Dendritic cell treated with granulocyte-macrophage colony-stimulating factor and Interleukin-4, amounts not matched to agents 40 ng/mL and 50 ng/mL, for 4 days (primary cell): Measurements from ENCODE around the gene KRT86.

Experiments
- H3K27ac Mint-ChIP-seq: one replicate; pipeline ENCODE4 v1.8.0; 2022; ENCODE audit warnings: mild to moderate bottlenecking, mixed read lengths
- H3K27me3 Mint-ChIP-seq: one replicate; pipeline ENCODE4 v1.8.0; 2022; ENCODE audit warnings: mild to moderate bottlenecking, mixed read lengths
- H3K36me3 Mint-ChIP-seq: one replicate; pipeline ENCODE4 v1.8.0; 2022; ENCODE audit warnings: low read depth, mixed read lengths
- H3K4me1 Mint-ChIP-seq: one replicate; pipeline ENCODE4 v1.8.0; 2022; ENCODE audit warnings: low read depth, mixed read lengths
- H3K4me3 Mint-ChIP-seq: one replicate; pipeline ENCODE4 v1.8.0; 2022; ENCODE audit warnings: mild to moderate bottlenecking, moderate library complexity, mixed read lengths
- H3K9me3 Mint-ChIP-seq: one replicate; pipeline ENCODE4 v1.8.0; 2022; ENCODE audit warnings: mixed read lengths
- intact Hi-C: fragments of 100-400 bp; cut with micrococcal nuclease; formaldehyde crosslinking; loops from one replicate; pipeline ENCODE4 v1.15.0; 2022

Gene KRT86

DNA sequence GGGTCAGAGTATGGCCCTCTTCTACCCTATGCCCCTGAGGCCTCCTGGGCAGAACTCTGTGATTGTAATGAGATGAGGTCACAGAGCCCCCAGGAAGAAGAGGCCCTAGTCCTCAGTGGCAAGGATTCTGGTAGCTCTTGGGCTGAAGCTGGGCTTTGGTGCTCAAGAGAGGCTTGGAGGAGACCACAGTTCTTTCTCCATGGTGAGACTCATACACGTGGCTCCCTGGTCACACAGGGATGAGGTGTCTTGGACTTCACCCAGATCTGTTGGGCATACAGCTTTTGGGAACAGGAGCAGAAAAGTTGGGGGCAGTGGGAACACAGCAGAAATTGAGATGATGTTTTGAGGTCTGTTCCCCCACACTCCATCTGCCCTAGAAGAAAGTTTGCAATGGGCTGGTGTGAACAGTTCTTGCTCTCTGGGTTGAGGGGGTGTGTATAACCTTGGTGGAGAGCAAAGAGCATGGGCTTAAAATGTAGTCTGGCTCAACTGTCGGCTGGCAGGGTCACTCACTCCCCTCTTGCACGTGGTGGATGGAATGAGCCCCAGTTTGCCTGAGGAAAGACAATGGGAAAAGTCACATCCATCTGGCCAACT lies at the start of gene KRT86:
Gene KRT86, plus strand, starts transcription at position 125 of the 600 bp plus-strand sequence. CDS start 27,272 bp downstream, outside the sequence.
- Mint-ChIP-seq H3K36me3 (no peaks in the 10 kb centered on the region), H3K27me3 (peaks cover 50% of the 10 kb centered on the region)

DNA sequence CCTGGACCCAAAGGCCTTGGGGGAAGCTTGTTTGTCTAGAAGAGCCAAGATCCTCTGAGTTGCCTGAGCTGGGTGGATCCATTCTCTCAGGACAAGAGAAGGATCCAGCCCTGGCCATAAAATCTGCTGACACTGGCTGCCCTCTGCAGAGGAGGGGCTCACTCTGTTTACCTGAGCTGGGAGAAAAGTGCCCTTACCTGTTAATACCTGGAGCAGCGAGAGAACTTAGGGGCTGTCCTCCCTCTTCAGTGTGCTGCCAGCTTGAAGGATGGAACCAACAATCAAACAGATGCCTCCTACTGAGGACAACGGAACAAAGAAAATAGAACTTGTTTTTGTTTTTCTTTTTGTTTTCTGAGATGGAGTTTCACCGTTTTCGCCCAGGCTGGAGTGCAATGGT lies 48.7 kb upstream of the KRT86 start:
- peaks cover 60% of the 10 kb centered on the region for H3K4me1 Mint-ChIP-seq
- no peaks in the 10 kb centered on the region for H3K36me3 Mint-ChIP-seq
- no peak overlapping the region for H3K4me3 Mint-ChIP-seq
- intact Hi-C loops: no loop called here
- H3K9me3 Mint-ChIP-seq: no peaks in the 10 kb centered on the region
- H3K27ac Mint-ChIP-seq: no peak overlapping the region
- peaks cover 15% of the 10 kb centered on the region for H3K27me3 Mint-ChIP-seq

More for the DNA sequence above, at the start of gene KRT86:
- Mint-ChIP-seq H3K27ac (no peak within 1 kb of the TSS), H3K4me1 (peaks cover 24% of the 10 kb centered on the region), H3K4me3 (no peak within 1 kb of the TSS), H3K9me3 (no peaks in the 10 kb centered on the region)
- intact Hi-C loops: no loop called here

DNA sequence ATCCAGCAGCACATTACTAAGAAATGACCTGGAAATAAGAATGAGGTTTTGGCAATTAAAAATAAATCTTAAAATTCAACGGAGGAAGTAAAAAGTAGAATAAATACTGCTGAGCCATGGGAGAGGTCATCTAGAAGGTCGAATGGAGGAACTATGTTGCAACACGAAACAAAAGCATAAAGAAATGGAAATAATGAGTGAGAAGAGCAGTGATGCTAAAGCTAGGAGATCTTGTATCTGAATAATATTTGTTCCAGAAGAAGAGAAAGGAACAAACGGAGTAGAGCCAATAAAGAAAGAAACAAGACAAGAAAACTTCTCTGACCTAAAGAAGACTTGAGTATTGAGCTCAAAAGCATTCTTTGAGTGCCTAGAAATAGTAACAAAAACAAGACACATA lies 48.0 kb upstream of the KRT86 start:
- Mint-ChIP-seq H3K27ac (no peak overlapping the region), H3K4me1 (peaks cover 66% of the 10 kb centered on the region), H3K27me3 (peaks cover 20% of the 10 kb centered on the region), H3K9me3 (no peaks in the 10 kb centered on the region), H3K36me3 (no peaks in the 10 kb centered on the region), H3K4me3 (no peak overlapping the region)
- intact Hi-C loops: no loop called here

DNA sequence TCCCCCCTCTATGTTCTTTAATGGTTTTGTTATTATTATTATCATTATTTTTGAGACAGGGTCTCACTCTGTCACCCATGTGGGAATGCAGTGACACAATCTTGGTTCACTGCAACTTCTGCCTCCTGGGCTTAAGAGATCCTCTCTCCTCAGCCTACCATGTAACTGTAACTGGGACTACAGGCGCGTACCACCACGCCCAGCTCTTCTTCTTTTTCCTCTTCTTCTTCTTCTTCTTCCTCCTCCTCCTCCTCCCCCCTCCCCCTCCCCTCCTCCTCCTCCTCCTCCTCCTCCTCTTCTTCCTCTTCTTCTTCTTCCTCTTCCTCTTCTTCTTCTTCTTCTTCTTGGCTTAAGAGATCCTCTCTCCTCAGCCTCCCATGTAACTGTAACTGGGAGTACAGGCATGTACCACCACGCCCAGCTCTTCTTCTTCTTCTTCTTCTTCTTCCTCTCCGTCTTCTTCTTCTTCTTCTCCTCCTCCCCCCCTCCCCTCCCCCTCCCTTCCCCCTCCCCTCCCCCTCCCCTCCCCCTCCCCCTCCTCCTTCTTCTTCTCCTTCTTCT lies 46.8 kb upstream of the KRT86 start:
- peaks cover 72% of the 10 kb centered on the region for H3K4me1 Mint-ChIP-seq
- no peak overlapping the region for H3K27ac Mint-ChIP-seq
- no peaks in the 10 kb centered on the region for H3K36me3 Mint-ChIP-seq
- H3K9me3 Mint-ChIP-seq: no peaks in the 10 kb centered on the region
- peaks cover 33% of the 10 kb centered on the region for H3K27me3 Mint-ChIP-seq
- intact Hi-C loops: no loop called here
- H3K4me3 Mint-ChIP-seq: no peak overlapping the region

DNA sequence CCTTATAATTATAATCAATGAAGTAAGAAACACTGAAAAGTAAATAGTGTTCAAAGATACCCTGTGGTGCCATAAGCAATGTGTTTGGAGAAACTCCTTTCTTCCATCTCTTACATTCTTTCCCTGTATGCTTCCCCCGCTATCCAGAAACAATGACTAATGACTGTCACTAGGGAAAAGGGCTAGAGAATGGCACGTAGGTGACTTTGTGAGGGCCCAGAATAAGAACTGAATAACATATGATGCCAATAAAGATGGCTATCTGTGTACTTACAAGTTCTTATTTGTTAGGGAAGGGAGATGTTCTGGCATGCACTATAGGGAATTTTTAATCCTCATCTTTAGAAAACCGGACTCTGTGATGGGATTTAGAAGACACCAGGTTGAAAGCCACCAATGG lies 46.1 kb upstream of the KRT86 start:
- intact Hi-C loops: no loop called here
- Mint-ChIP-seq H3K4me1 (peaks cover 72% of the 10 kb centered on the region), H3K27me3 (peaks cover 40% of the 10 kb centered on the region)

DNA sequence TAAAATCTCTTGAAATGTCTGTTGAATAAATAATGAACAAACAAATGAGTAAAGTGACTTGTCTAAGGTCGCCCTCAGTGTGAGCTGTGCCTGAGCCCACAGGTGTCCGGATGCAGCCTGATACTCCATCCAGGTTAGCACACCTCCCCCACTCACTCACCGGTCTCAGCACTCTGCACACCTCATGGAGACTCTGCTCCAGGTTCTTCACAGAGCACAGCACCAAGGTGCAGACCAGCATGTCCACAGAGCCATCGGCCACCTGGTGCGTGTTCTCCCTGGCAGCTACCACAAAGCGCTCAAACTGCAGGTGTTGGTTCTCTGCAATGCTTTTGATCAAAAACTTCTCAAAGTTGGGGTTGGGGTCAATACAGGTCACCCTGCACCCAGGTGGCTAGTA lies 45.5 kb upstream of the KRT86 start:
- peaks cover 71% of the 10 kb centered on the region for H3K4me1 Mint-ChIP-seq
- peaks cover 43% of the 10 kb centered on the region for H3K27me3 Mint-ChIP-seq
- no peaks in the 10 kb centered on the region for H3K36me3 Mint-ChIP-seq
- H3K9me3 Mint-ChIP-seq: no peaks in the 10 kb centered on the region
- H3K4me3 Mint-ChIP-seq: no peak overlapping the region
- intact Hi-C loops: no loop called here
- H3K27ac Mint-ChIP-seq: no peak overlapping the region

More for the DNA sequence above, 46.1 kb upstream of the KRT86 start:
- Mint-ChIP-seq H3K4me3 (no peak overlapping the region), H3K27ac (no peak overlapping the region), H3K9me3 (no peaks in the 10 kb centered on the region), H3K36me3 (no peaks in the 10 kb centered on the region)

DNA sequence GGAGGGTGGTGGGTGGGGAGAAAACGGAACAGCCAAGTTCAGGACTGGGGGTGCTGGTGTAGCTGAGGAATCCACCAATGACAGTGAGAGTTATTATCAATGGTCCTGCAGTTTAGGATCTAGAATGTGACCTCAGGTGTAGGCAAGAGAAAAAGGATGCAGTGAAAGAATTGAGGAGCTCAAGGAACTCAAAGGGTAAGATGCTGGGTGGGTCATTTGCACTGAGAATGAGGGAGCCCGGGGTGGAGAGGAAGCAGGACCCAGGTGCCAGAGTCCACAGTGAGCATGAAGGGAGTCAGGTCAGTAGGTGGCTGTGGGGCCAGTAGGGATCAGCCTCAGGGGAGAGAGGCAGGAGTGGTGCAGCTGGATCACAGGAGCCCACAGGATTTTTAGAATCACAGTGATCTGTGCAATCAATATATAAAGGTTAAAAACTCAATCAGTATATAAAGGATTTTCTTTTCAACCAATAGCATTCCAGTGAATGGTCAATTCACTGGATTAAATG lies 44.6 kb upstream of the KRT86 start:
- Mint-ChIP-seq H3K27ac (no peak overlapping the region), H3K36me3 (no peaks in the 10 kb centered on the region), H3K4me1 (peaks cover 78% of the 10 kb centered on the region), H3K9me3 (no peaks in the 10 kb centered on the region), H3K27me3 (peaks cover 52% of the 10 kb centered on the region), H3K4me3 (no peak overlapping the region)
- intact Hi-C loops: no loop called here

DNA sequence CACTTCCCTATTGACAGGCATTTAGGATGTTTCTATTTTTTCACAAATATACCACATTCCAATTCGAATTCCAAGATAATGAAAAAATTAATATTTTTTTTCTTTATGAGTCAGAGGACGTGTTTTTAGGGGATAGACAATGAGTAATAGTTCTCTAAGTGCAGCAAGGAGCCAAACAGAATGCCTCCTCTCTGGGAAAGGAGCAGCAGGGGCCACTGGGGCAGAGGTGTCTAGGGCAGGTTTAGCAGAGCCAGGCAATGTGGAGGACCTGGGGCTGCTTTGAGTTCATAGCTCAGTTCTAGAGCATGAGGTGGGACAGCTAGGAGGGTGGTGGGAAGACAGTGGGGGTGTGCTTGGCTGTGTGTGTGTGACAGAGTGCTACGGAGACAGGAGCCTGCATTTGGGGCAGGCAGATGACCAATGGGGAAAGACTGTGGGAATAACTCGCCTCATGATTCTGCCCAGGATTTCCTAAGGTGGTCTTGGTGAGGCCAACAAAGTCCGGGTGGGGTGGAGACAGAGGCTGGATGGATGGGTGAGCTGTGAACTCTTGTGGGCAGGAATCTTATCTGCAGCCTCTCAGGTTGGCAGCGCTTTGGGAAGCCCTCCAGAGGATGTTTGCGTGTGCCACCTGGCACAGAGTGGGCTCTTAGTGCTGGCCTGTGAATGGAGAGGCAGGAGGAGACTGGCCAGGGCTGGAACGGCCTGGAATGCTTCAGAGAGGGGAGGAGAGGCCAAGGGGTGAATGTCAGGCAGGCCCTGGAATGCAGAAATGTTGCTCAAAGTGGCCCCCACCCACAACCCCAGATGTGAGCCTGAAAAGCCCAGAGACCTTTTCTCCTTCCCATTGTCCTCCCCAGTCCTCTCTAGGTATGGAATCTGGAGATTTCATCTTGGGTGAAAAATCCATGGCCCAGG lies 43.8 kb upstream of the KRT86 start:
- no peaks in the 10 kb centered on the region for H3K36me3 Mint-ChIP-seq

DNA sequence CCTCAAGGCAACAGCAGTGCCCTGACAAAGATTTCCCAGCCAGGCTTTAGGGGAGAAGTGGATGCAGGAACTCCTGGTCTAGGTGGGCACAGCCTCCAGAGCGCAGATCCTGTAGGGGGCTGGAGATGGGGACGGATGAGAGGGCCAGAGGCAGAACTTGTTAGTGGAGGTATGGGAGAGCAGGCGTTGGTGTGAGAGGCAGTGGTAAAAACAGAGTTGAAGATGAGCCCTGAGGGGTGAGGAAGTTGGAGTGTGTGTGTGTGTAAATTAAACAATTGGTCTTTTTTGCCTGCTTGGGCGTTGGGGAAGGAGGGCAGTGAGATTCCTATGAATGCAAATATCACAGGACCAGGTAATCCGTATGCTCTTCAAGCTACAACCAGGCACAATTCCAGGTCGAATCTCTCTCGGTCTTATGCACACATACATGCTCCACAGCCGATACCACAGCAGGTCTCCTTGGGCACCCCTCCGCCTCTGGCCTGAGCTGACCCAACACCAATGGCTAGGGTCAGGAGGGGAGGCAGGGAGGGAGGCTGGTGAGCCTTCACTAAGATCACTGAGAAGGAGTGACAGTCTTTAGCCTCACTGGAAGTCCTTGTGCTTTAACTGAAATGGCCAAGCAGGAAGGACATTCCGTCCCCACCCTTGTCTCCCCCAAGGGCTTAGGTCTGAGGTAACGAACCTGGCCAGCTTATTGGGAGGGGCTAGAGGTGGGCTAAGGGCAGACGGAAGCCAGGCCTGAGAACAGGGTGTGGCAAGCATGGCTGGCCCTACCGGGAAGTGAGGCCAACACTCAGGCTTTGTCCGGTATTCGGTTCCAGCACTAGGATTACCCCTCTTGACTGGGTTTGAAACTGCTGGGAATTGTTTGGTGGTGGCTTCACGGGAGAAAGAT lies 42.9 kb upstream of the KRT86 start:
- Mint-ChIP-seq H3K4me1 (peaks cover 79% of the 10 kb centered on the region), H3K27me3 (peaks cover 62% of the 10 kb centered on the region), H3K36me3 (no peaks in the 10 kb centered on the region), H3K4me3 (no peak overlapping the region), H3K27ac (peak overlapping the region; percentile 37), H3K9me3 (no peaks in the 10 kb centered on the region)
- intact Hi-C loops: no loop called here

More for the DNA sequence above, 43.8 kb upstream of the KRT86 start:
- peaks cover 57% of the 10 kb centered on the region for H3K27me3 Mint-ChIP-seq
- intact Hi-C loops: no loop called here
- H3K27ac Mint-ChIP-seq: no peak overlapping the region
- H3K4me1 Mint-ChIP-seq: peaks cover 82% of the 10 kb centered on the region
- no peak overlapping the region for H3K4me3 Mint-ChIP-seq
- no peaks in the 10 kb centered on the region for H3K9me3 Mint-ChIP-seq

DNA sequence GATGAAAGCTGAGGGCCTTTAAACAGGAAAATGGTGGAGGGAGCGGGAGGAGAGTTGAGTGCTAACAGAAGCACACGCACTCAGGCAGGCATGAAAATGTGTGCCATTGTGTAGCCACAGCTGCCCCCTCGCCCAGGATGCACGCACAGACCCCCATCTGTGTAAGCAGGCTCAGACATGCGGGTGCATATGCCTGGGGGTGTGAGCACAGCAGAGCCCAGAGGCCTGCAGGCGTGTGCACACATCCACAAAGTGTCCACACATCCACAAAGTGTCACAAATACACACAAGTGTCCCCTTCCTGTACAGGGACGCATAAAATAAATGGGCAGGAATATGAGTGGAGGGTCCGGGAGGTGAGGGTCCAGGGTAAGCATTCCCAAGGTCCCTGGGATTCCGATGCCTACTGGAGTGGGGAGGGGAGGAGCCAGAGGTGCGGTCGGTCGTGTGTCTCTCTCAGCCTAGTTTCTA lies 42.2 kb upstream of the KRT86 start:
- peaks cover 63% of the 10 kb centered on the region for H3K27me3 Mint-ChIP-seq
- H3K27ac Mint-ChIP-seq: peak overlapping the region; percentile 37
- intact Hi-C loops: no loop called here
- peaks cover 76% of the 10 kb centered on the region for H3K4me1 Mint-ChIP-seq
- no peak overlapping the region for H3K4me3 Mint-ChIP-seq
- H3K36me3 Mint-ChIP-seq: no peaks in the 10 kb centered on the region
- H3K9me3 Mint-ChIP-seq: no peaks in the 10 kb centered on the region

DNA sequence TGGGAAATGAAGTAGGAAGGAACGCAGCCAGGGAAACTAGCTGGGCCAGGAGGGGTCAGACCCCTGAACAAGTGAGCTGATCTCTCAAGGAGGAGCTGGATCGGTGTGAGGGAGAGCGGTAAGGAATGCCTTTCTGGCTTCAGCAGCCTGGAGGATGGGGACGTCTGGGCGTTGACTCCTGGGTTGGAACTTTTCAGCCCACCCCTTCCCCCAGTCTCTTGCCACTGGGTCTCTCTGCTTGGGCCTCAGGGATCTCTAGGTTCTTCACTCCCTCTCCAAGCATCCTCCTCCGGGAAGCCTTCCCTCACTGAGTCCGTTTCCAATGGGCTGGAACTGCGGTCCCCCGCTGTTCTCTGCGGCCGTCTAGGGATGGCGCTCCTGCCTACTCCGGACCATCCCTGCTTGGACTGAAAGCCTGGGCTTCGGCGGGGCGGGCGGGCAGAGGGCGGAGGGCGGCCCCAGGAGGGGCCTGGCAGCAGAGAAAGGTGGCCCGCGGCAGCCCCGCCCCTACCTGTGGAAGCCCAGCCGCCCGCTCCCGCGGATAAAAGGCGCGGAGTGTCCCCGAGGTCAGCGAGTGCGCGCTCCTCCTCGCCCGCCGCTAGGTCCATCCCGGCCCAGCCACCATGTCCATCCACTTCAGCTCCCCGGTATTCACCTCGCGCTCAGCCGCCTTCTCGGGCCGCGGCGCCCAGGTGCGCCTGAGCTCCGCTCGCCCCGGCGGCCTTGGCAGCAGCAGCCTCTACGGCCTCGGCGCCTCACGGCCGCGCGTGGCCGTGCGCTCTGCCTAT lies 41.6 kb upstream of the KRT86 start, which contains the start of gene KRT7:
Gene KRT7, plus strand, starts transcription at position 570 of the 788 bp plus-strand sequence. Its CDS starts 54 bp downstream, at position 624.
- Mint-ChIP-seq H3K36me3 (no peaks in the 10 kb centered on the region), H3K27me3 (peaks cover 63% of the 10 kb centered on the region), H3K4me1 (peaks cover 69% of the 10 kb centered on the region), H3K4me3 (no peak within 1 kb of the TSS), H3K27ac (peak within 1 kb of the TSS; percentile 37), H3K9me3 (no peaks in the 10 kb centered on the region)
- intact Hi-C loops: no loop called here

DNA sequence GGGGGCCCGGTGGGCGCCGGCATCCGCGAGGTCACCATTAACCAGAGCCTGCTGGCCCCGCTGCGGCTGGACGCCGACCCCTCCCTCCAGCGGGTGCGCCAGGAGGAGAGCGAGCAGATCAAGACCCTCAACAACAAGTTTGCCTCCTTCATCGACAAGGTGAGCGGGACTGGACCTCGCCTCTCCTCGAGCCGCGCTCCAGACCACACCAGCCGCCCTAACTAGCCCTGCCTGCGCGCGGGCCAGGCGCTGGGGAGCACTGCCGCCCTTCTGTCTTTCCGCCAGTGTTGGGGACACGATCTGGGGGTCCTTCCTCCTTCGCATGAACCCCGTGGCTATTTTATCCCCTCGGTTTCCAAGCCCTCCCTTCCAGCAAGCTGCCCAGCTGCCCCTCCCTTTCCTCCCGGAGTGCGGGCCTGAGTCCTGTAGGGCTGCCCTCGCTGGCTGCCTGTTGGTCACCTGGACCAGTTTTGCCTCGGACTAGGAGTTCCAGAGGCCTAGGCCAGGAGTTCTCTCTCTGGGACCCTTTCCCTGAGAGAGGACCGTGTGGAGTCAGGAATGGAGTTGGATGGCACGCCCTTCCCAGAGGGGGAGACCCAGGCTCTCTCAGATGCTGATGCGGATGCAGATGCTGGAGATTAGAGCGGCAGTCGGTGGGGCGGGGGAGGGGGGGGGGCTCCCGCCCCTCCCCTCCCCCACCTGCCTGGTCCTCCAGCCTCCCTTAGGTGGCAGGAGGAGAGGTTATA lies 40.8 kb upstream of the KRT86 start:
- no peak overlapping the region for H3K4me3 Mint-ChIP-seq
- H3K27me3 Mint-ChIP-seq: peaks cover 63% of the 10 kb centered on the region
- H3K36me3 Mint-ChIP-seq: no peaks in the 10 kb centered on the region
- intact Hi-C loops: no loop called here
- H3K4me1 Mint-ChIP-seq: peaks cover 65% of the 10 kb centered on the region
- no peak overlapping the region for H3K27ac Mint-ChIP-seq
- no peaks in the 10 kb centered on the region for H3K9me3 Mint-ChIP-seq
